Astrocyte of the cerebellum (primary cell): Measurements from ENCODE around the gene SMARCD2.

Experiments used
- DNase-seq: peaks from one replicate; pipeline ENCODE4 v3.0.0-alpha.2; 2011; ENCODE audit warnings: low read depth
- H3K4me3 ChIP-seq: 2 replicates; pipeline ENCODE4 v1.5.1; 2011; ENCODE audit warnings: mild to moderate bottlenecking, low read depth, low read length, moderate library complexity
- CTCF ChIP-seq: IDR thresholded peaks from 2 replicates; pipeline ENCODE4 v1.5.1; 2012; ENCODE audit warnings: low read length, low read depth, moderate library complexity, mild to moderate bottlenecking; ENCODE audit errors: missing control alignments
- in situ Hi-C: cut with HindIII; loops from 2 replicates; pipeline ENCODE4 v1.10.0; 2017; ENCODE audit warnings: low sequenced_read_pairs

SMARCD2 gene

GRCh38 chr17:63836811-63837210 lies 5.7 kb downstream of the SMARCD2 start:
- no peak overlapping the region for H3K4me3 ChIP-seq
- in situ Hi-C loops, result no loop called here
- DNase-seq, result no peak
- no peak for TF ChIP-seq CTCF

- no peak overlapping the region for H3K4me3 ChIP-seq
- no peak for TF ChIP-seq CTCF
- in situ Hi-C loops, result no loop called here
- no peak for DNase-seq
Measured at GRCh38 chr17:63835167-63835720, 7.2 kb downstream of the SMARCD2 start.

GRCh38 chr17:63834431-63835166 lies 7.9 kb downstream of the SMARCD2 start:
- in situ Hi-C loops, result no loop called here
- DNase-seq, result no peak
- no peak overlapping the region for H3K4me3 ChIP-seq
- peak; percentile 51 for TF ChIP-seq CTCF

- in situ Hi-C loops, result no loop called here
- no peak for DNase-seq
- no peak overlapping the region for H3K4me3 ChIP-seq
- no peak for TF ChIP-seq CTCF
Measured at GRCh38 chr17:63833741-63834373, 8.6 kb downstream of the SMARCD2 start.

- TF ChIP-seq CTCF, result no peak
- in situ Hi-C loops, result no loop called here
- H3K4me3 ChIP-seq, result no peak overlapping the region
- no peak for DNase-seq
Measured at GRCh38 chr17:63833026-63833740, 9.3 kb downstream of the SMARCD2 start.

GRCh38 chr17:63832455-63832854 lies 10.0 kb downstream of the SMARCD2 start:
- no peak for DNase-seq
- in situ Hi-C loops, result no loop called here
- no peak for TF ChIP-seq CTCF

More at GRCh38 chr17:63832455-63832854, 10.0 kb downstream of the SMARCD2 start:
- no peak overlapping the region for H3K4me3 ChIP-seq
